ENCODE results near the gene TXN2. TPM values are rescaled to one million over a fixed set of nuclear protein-coding genes. Genes with fewer than 3 reads are reported as not detected.

TXN2 gene
- total and polyA plus RNA-seq, 2 donors (not counting 1 experiment from before 2014, with no cell fraction given), result 39.6 to 54.6 TPM

- Histone ChIP-seq H3K4me2 (replicated peaks; ENCODE audit: low read depth, low read length, poor library complexity, severe bottlenecking) (peak overlapping the region; percentile 32), H3K27me3 (replicated peaks in 1 of 4; ENCODE audit: control extremely low read depth in 1 of 4, control insufficient read depth in 3 of 4, insufficient read depth in 4 of 4, low read length in 3 of 4) (no peaks in the 10 kb centered on the region), H3K9me3 (ENCODE audit: control extremely low read depth in 1 of 3, control insufficient read depth in 2 of 3, insufficient read depth in 1 of 3, low read length in 2 of 3) (no peaks in the 10 kb centered on the region), H3K36me3 (replicated peaks in 1 of 2; ENCODE audit: control extremely low read depth in 1 of 2, control insufficient read depth in 1 of 2, extremely low read depth in 1 of 2, insufficient read depth in 2 of 2, low read length in 1 of 2) (peaks cover 4 to 48% of the 10 kb centered on the region in 2 experiments), H2AFZ (ENCODE audit: insufficient read depth, low read depth, low read length, poor library complexity, severe bottlenecking) (peak overlapping the region; percentile 45), H4K20me1 (ENCODE audit: control insufficient read depth, insufficient read depth, low read length, poor library complexity, severe bottlenecking) (no peaks in the 10 kb centered on the region), H3K4me1 (ENCODE audit: control insufficient read depth in 2 of 2, insufficient read depth in 2 of 2, low read length in 2 of 2) (peaks cover 6 to 17% of the 10 kb centered on the region in 2 donors), H3K9ac (ENCODE audit: low read length) (no peak overlapping the region), H3K4me3 (ENCODE audit: control extremely low read depth in 1 of 5, extremely low read depth in 1 of 5, insufficient read depth in 1 of 5, low read depth in 2 of 5, low read length in 4 of 5) (no peak overlapping the region), H3K27ac (ENCODE audit: low read length in 2 of 2) (no peak overlapping the region), H3K79me2 (ENCODE audit: control insufficient read depth, insufficient read depth, low read length) (peaks cover 31% of the 10 kb centered on the region)
- no peak overlapping the region for H3K4me3 Mint-ChIP-seq
- 59% methylated on average over 8 of the region's 14 CpGs for WGBS (ENCODE audit: insufficient coverage)
- peak; percentile 93 for ATAC-seq (ENCODE audit: low read depth)
- ChIA-PET POLR2A (interaction anchor here (0.6 to 1.6 kb wide), 6 partner anchors 12 to 170 kb away, joined by 3 to 5 read pairs (median 4); no protein-coding TSS in a partner anchor), CTCF (interaction anchor here (0.6 to 29.7 kb wide), 52 partner anchors 11 to 263 kb away, joined by 3 to 607 read pairs (median 5); partner anchors contain the start of genes FOXRED2, MYH9 and TXN2)
- H3K27me3 Mint-ChIP-seq, result no peaks in the 10 kb centered on the region
- peak overlapping the region; percentile 72 for H3K27ac Mint-ChIP-seq
- H3K9me3 Mint-ChIP-seq (ENCODE audit: insufficient read depth), result no peaks in the 10 kb centered on the region
- TF ChIP-seq CTCF (IDR thresholded peaks at IDR 0.05) (peak; percentile 96), EZH2 (IDR thresholded peaks at IDR 0.05; ENCODE audit: borderline replicate concordance, insufficient read depth, low read depth, low read length, poor library complexity, severe bottlenecking) (no peak)
- DNase-seq, result peak; percentile 88
- intact Hi-C loops (cut with micrococcal nuclease), result loop anchor here (1.0 to 2.0 kb wide), 5 partner anchors 19 to 169 kb away; no protein-coding TSS in a partner anchor
- peaks cover 14% of the 10 kb centered on the region for H3K4me1 Mint-ChIP-seq
Measured at GRCh38 chr22:36470162-36470993, 11.1 kb downstream of the TXN2 start.

Data from B cell (primary cell).